K562 (cell line): ENCODE measurements around the gene TGFBR3L. TPM values are rescaled to one million over a fixed set of nuclear protein-coding genes. Genes with fewer than 3 reads are reported as not detected.

Source experiments
- BCOR ChIP-seq: fragments of 450-650 bp; IDR thresholded peaks from 2 replicates; pipeline ENCODE4 v1.6.1; 2016
- MTA1 ChIP-seq: fragments of 450-650 bp; IDR thresholded peaks from 2 replicates; pipeline ENCODE4 v1.6.1; 2017; ENCODE audit warnings: borderline replicate concordance
- PML ChIP-seq: IDR thresholded peaks from 2 replicates; pipeline ENCODE4 v1.6.1; 2012; ENCODE audit warnings: low read length, inconsistent platforms
- POLR2H ChIP-seq: IDR thresholded peaks from 2 replicates; pipeline ENCODE4 v1.6.1; 2016; ENCODE audit warnings: missing genetic modification characterization, low read depth, mild to moderate bottlenecking, control low read depth, missing compliant biosample characterization, moderate library complexity
- SAFB2 ChIP-seq: fragments of 200-400 bp; formaldehyde crosslinking; IDR thresholded peaks from 2 replicates; pipeline ENCODE4 v1.6.1; 2018; ENCODE audit warnings: borderline replicate concordance, low read length, low read depth, moderate library complexity; ENCODE audit not compliant: severe bottlenecking
- SPI1 ChIP-seq: IDR thresholded peaks from 2 replicates; pipeline ENCODE4 v1.6.1; 2011; ENCODE audit warnings: low read depth, low read length, control low read depth, borderline replicate concordance
- TCF3 ChIP-seq: sonication (generic); formaldehyde crosslinking; IDR thresholded peaks from 2 replicates; pipeline ENCODE4 v1.4.0; 2020; ENCODE audit warnings: mild to moderate bottlenecking, missing genetic modification reagents
- TEAD4 ChIP-seq, 2 experiments: sonication (generic) in 1 of 2; formaldehyde crosslinking in 1 of 2; IDR thresholded peaks; 2 replicates each; pipeline versions ENCODE4 v1.6.1 to v1.8.0; 2012 to 2022; ENCODE audit warnings: borderline replicate concordance in 1 of 2, inconsistent platforms in 1 of 2, low read length in 1 of 2, mild to moderate bottlenecking in 1 of 2, missing genetic modification reagents in 1 of 2
- polyA plus RNA-seq, 8 experiments: library from polyadenylated mRNA; depleted of rRNA in 4 of 8; stranded (reverse) in 5 of 8; unstranded in 3 of 8; fragments of >200 nt; fragmentation: Nextera tagmentation in 2 of 8; fragmentation: Illumina TruSeq in 1 of 8; extraction: Ambion mirVana in 2 of 8; extraction: Trizol in 1 of 8; gene quantifications; 2 replicates each; pipeline versions ENCODE4 v1.2.1 to v1.2.3, GENCODE V29; 2011 to 2014; ENCODE audit warnings: inconsistent platforms in 1 of 8, missing spikeins in 1 of 8
- total RNA-seq, 7 experiments: library from RNA; depleted of rRNA in 6 of 7; stranded (reverse); fragments of >200 nt in 6 of 7; fragmentation: Illumina TruSeq in 2 of 7; extraction: Trizol in 2 of 7; gene quantifications; 2 replicates each; pipeline versions ENCODE4 v1.2.1 to v1.2.3, GENCODE V29; 2011 to 2021; ENCODE audit warnings: low replicate concordance in 1 of 7
- TF ChIP-seq, protein P1 (sequence below): fragments of 450-650 bp; IDR thresholded peaks from 2 replicates; pipeline ENCODE4 v1.6.1; 2016; ENCODE audit warnings: low read depth
- TF ChIP-seq, protein P2 (sequence below): sonication (generic); formaldehyde crosslinking; IDR thresholded peaks from 2 replicates; pipeline ENCODE4 v1.8.0; 2022; ENCODE audit warnings: mild to moderate bottlenecking, missing genetic modification reagents
- TF ChIP-seq, protein P3 (sequence below): fragments of 250-450 bp; sonication (Bioruptor Pico); IDR thresholded peaks from 2 replicates; pipeline ENCODE4 v1.8.0; 2022; ENCODE audit warnings: moderate library complexity, mild to moderate bottlenecking, inconsistent platforms
- TF ChIP-seq, protein P4 (sequence below): IDR thresholded peaks from 2 replicates; pipeline ENCODE4 v1.6.1; 2012; ENCODE audit warnings: low read depth, low read length, improper control_type of control experiment, borderline replicate concordance

Gene TGFBR3L
- total and polyA plus RNA-seq, 9 of the 15 experiments (the other 6 are each of a cell fraction or from before 2014, with no cell fraction given): not detected

DNA sequence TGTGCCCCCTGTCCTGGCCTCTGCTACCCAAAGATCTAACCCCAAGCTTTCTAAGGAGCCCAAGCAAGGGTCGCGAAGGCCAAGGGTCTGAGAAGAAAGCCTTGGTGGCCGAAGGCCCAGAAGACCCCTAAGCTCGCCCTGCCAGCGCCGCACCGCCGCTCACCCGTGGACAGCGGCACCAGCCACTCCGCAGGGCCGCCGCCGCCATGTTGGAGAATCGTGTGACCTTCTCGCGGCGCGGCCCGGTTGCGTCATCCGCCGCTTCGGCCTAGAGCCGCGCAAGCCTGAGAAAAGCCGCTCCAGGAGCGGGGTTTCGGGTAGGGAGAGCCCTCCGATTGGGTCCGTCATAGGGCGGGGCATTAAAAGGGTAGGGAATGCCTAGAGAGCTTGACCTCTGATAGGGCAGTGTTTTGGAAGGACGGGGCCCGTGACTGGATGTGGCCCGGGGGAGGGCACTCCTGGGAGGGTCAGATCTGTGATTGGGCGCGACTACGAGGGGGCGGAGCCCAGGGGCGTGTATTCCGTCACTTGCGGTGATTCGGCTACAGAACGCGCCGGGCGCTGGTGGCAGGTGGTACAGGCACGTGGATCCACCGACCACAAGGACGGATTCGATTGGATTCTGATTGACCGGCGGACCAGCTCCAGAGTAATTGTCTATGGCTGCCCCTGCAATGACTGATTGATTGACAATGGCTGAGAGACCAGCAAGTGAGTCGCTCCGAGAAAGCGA, 29.0 kb downstream of the TGFBR3L start, which contains the start of gene TIMM44 (continued):
- TF ChIP-seq, protein P1, sequence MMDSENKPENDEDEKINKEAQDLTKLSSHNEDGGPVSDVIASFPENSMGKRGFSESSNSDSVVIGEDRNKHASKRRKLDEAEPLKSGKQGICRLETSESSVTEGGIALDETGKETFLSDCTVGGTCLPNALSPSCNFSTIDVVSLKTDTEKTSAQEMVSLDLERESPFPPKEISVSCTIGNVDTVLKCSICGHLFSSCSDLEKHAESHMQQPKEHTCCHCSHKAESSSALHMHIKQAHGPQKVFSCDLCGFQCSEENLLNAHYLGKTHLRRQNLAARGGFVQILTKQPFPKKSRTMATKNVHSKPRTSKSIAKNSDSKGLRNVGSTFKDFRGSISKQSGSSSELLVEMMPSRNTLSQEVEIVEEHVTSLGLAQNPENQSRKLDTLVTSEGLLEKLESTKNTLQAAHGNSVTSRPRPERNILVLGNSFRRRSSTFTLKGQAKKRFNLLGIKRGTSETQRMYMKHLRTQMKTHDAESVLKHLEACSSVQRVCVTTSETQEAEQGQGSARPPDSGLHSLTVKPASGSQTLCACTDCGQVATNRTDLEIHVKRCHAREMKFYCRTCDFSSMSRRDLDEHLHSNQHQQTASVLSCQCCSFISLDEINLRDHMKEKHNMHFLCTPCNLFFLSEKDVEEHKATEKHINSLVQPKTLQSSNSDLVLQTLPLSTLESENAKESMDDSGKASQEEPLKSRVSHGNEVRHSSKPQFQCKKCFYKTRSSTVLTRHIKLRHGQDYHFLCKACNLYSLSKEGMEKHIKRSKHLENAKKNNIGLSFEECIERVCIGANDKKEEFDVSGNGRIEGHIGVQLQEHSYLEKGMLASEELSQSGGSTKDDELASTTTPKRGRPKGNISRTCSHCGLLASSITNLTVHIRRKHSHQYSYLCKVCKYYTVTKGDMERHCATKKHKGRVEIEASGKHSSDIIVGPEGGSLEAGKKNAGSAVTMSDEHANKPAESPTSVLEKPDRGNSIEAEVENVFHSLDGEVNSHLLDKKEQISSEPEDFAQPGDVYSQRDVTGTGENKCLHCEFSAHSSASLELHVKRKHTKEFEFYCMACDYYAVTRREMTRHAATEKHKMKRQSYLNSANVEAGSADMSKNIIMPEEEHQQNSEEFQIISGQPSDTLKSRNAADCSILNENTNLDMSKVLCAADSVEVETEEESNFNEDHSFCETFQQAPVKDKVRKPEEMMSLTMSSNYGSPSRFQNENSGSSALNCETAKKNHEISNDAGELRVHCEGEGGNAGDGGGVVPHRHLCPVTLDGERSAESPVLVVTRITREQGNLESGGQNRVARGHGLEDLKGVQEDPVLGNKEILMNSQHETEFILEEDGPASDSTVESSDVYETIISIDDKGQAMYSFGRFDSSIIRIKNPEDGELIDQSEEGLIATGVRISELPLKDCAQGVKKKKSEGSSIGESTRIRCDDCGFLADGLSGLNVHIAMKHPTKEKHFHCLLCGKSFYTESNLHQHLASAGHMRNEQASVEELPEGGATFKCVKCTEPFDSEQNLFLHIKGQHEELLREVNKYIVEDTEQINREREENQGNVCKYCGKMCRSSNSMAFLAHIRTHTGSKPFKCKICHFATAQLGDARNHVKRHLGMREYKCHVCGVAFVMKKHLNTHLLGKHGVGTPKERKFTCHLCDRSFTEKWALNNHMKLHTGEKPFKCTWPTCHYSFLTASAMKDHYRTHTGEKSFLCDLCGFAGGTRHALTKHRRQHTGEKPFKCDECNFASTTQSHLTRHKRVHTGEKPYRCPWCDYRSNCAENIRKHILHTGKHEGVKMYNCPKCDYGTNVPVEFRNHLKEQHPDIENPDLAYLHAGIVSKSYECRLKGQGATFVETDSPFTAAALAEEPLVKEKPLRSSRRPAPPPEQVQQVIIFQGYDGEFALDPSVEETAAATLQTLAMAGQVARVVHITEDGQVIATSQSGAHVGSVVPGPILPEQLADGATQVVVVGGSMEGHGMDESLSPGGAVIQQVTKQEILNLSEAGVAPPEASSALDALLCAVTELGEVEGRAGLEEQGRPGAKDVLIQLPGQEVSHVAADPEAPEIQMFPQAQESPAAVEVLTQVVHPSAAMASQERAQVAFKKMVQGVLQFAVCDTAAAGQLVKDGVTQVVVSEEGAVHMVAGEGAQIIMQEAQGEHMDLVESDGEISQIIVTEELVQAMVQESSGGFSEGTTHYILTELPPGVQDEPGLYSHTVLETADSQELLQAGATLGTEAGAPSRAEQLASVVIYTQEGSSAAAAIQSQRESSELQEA: no peak
- TF ChIP-seq PML (peak; percentile 59; the same call in 1 of the 2 replicates), SAFB2 (no peak), POLR2H (tag) (peak; percentile 81), TEAD4 (IDR thresholded peaks at IDR 0.05; ENCODE audit: low read length) (no peak), TEAD4 (CRISPR knock-in tag; IDR thresholded peaks at IDR 0.05; ENCODE audit: borderline replicate concordance) (no peak; the same call in none of the 2 replicates), MTA1 (peak; percentile 96), TCF3 (CRISPR knock-in tag) (no peak; the same call in 1 of the 2 replicates), SPI1 (no peak), BCOR (no peak)
- TF ChIP-seq, protein P2, sequence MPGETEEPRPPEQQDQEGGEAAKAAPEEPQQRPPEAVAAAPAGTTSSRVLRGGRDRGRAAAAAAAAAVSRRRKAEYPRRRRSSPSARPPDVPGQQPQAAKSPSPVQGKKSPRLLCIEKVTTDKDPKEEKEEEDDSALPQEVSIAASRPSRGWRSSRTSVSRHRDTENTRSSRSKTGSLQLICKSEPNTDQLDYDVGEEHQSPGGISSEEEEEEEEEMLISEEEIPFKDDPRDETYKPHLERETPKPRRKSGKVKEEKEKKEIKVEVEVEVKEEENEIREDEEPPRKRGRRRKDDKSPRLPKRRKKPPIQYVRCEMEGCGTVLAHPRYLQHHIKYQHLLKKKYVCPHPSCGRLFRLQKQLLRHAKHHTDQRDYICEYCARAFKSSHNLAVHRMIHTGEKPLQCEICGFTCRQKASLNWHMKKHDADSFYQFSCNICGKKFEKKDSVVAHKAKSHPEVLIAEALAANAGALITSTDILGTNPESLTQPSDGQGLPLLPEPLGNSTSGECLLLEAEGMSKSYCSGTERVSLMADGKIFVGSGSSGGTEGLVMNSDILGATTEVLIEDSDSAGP (CRISPR knock-in tag): no peak
- TF ChIP-seq, protein P3, sequence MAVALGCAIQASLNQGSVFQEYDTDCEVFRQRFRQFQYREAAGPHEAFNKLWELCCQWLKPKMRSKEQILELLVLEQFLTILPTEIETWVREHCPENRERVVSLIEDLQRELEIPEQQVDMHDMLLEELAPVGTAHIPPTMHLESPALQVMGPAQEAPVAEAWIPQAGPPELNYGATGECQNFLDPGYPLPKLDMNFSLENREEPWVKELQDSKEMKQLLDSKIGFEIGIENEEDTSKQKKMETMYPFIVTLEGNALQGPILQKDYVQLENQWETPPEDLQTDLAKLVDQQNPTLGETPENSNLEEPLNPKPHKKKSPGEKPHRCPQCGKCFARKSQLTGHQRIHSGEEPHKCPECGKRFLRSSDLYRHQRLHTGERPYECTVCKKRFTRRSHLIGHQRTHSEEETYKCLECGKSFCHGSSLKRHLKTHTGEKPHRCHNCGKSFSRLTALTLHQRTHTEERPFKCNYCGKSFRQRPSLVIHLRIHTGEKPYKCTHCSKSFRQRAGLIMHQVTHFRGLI (CRISPR knock-in tag): no peak
- TF ChIP-seq, protein P4, sequence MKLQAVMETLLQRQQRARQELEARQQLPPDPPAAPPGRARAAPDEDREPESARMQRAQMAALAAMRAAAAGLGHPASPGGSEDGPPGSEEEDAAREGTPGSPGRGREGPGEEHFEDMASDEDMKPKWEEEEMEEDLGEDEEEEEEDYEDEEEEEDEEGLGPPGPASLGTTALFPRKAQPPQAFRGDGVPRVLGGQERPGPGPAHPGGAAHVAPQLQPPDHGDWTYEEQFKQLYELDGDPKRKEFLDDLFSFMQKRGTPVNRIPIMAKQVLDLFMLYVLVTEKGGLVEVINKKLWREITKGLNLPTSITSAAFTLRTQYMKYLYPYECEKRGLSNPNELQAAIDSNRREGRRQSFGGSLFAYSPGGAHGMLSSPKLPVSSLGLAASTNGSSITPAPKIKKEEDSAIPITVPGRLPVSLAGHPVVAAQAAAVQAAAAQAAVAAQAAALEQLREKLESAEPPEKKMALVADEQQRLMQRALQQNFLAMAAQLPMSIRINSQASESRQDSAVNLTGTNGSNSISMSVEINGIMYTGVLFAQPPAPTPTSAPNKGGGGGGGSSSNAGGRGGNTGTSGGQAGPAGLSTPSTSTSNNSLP: no peak
